ENCODE measurements around the gene EYS. TPM values are rescaled to one million over a fixed set of nuclear protein-coding genes. Genes with fewer than 3 reads are reported as not detected.

EYS gene
- total RNA-seq, 1 experiment from 2014 or later: not detected

DNA sequence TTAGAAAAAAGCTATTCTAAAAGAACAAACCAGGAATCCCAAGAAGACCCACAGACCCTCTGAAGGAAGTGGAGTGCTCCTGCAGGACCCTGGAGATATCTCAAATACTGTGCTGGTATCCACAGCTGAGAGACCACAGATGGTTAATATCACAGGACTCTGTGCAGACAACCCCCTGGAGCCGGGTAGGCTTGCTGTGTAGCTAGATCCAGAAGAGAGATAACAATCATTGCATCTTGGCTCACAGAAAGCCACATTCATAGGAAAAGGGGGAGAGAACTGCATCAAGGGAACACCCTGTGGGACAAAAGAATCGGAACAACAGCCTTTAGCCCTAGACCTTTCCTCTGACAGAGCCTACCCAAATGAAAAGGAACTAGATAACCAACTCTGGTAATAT lies 1381.9 kb downstream of the EYS start:
- no peaks in the 10 kb centered on the region for H3K36me3 ChIP-seq (ENCODE audit: control insufficient read depth in 1 of 2, insufficient read depth in 2 of 2, low read length in 2 of 2)
- H2AFZ ChIP-seq (ENCODE audit: low read depth, low read length, poor library complexity, severe bottlenecking): no peak overlapping the region
- H3K9ac ChIP-seq (ENCODE audit: low read length): no peak overlapping the region
- BruUV-seq (replicated peaks): no TSS peak
- no peak overlapping the region for H3K4me2 ChIP-seq (ENCODE audit: low read length)
- TF ChIP-seq SP1 (IDR thresholded peaks at IDR 0.05; ENCODE audit: low read depth) (no peak), EZH2 (IDR thresholded peaks at IDR 0.05) (no peak), ELF1 (IDR thresholded peaks at IDR 0.05; ENCODE audit: borderline replicate concordance, low read depth) (no peak), RAD21 (IDR thresholded peaks at IDR 0.05; ENCODE audit: low read depth) (no peak), YY1 (IDR thresholded peaks at IDR 0.05; ENCODE audit: extremely low read depth, insufficient replicate concordance, low read depth, low read length) (no peak), ZNF274 (IDR thresholded peaks at IDR 0.05; ENCODE audit: low read depth, low read length) (no peak), SRF (IDR thresholded peaks at IDR 0.05; ENCODE audit: low read depth) (no peak), EZH2phosphoT487 (IDR thresholded peaks at IDR 0.05; ENCODE audit: borderline replicate concordance) (no peak), ZFX (IDR thresholded peaks at IDR 0.05) (no peak), POLR2A (IDR thresholded peaks at IDR 0.05; ENCODE audit: borderline replicate concordance, extremely low read depth, insufficient read depth, insufficient read length) (no peak), POLR2AphosphoS5 (IDR thresholded peaks at IDR 0.05; ENCODE audit: low read depth, low read length) (no peak), TCF7L2 (IDR thresholded peaks at IDR 0.05; ENCODE audit: borderline replicate concordance, extremely low read depth, insufficient read depth, insufficient read length) (no peak)
- TF ChIP-seq, protein P1, sequence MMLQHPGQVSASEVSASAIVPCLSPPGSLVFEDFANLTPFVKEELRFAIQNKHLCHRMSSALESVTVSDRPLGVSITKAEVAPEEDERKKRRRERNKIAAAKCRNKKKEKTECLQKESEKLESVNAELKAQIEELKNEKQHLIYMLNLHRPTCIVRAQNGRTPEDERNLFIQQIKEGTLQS (IDR thresholded peaks at IDR 0.05): no peak
- TF ChIP-seq, protein P2, sequence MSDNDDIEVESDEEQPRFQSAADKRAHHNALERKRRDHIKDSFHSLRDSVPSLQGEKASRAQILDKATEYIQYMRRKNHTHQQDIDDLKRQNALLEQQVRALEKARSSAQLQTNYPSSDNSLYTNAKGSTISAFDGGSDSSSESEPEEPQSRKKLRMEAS (IDR thresholded peaks at IDR 0.05): no peak
- TF ChIP-seq, protein P3, sequence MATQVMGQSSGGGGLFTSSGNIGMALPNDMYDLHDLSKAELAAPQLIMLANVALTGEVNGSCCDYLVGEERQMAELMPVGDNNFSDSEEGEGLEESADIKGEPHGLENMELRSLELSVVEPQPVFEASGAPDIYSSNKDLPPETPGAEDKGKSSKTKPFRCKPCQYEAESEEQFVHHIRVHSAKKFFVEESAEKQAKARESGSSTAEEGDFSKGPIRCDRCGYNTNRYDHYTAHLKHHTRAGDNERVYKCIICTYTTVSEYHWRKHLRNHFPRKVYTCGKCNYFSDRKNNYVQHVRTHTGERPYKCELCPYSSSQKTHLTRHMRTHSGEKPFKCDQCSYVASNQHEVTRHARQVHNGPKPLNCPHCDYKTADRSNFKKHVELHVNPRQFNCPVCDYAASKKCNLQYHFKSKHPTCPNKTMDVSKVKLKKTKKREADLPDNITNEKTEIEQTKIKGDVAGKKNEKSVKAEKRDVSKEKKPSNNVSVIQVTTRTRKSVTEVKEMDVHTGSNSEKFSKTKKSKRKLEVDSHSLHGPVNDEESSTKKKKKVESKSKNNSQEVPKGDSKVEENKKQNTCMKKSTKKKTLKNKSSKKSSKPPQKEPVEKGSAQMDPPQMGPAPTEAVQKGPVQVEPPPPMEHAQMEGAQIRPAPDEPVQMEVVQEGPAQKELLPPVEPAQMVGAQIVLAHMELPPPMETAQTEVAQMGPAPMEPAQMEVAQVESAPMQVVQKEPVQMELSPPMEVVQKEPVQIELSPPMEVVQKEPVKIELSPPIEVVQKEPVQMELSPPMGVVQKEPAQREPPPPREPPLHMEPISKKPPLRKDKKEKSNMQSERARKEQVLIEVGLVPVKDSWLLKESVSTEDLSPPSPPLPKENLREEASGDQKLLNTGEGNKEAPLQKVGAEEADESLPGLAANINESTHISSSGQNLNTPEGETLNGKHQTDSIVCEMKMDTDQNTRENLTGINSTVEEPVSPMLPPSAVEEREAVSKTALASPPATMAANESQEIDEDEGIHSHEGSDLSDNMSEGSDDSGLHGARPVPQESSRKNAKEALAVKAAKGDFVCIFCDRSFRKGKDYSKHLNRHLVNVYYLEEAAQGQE (IDR thresholded peaks at IDR 0.05; ENCODE audit: low read depth): no peak
- TF ChIP-seq, protein P4, sequence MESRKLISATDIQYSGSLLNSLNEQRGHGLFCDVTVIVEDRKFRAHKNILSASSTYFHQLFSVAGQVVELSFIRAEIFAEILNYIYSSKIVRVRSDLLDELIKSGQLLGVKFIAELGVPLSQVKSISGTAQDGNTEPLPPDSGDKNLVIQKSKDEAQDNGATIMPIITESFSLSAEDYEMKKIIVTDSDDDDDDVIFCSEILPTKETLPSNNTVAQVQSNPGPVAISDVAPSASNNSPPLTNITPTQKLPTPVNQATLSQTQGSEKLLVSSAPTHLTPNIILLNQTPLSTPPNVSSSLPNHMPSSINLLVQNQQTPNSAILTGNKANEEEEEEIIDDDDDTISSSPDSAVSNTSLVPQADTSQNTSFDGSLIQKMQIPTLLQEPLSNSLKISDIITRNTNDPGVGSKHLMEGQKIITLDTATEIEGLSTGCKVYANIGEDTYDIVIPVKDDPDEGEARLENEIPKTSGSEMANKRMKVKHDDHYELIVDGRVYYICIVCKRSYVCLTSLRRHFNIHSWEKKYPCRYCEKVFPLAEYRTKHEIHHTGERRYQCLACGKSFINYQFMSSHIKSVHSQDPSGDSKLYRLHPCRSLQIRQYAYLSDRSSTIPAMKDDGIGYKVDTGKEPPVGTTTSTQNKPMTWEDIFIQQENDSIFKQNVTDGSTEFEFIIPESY (IDR thresholded peaks at IDR 0.05; ENCODE audit: extremely low read depth, insufficient replicate concordance, low read length): no peak
- H3K4me1 ChIP-seq (ENCODE audit: control insufficient read depth in 1 of 2, insufficient read depth in 2 of 2, low read length in 2 of 2): no peaks in the 10 kb centered on the region
- no peak for ATAC-seq
- H3K4me3 ChIP-seq (replicated peaks in 1 of 2; ENCODE audit: low read depth in 1 of 2, low read length in 2 of 2): no peak overlapping the region
- H3K9me3 ChIP-seq (ENCODE audit: control insufficient read depth in 1 of 2, insufficient read depth in 1 of 2, low read depth in 1 of 2, low read length in 2 of 2): peaks cover 0 to 8% of the 10 kb centered on the region in 2 experiments; a peak in 2 of 4 replicates
- no peak for DNase-seq (ENCODE audit: low read depth, low spot score)
- ChIA-PET CTCF (no interaction called here), RAD21 (ENCODE audit: low non-redundant PET in 1 of 2, low total read pairs in 2 of 2, uncharacterized antibody in 2 of 2, unreplicated experiment in 2 of 2) (no interaction called here), POLR2A (no interaction called here)
- no peaks in the 10 kb centered on the region for H3K79me2 ChIP-seq (ENCODE audit: insufficient read depth, low read length)
- H4K20me1 ChIP-seq (ENCODE audit: insufficient read depth): no peaks in the 10 kb centered on the region
- H3K9me2 ChIP-seq (ENCODE audit: insufficient read depth): no peaks in the 10 kb centered on the region
- H3K27ac ChIP-seq (ENCODE audit: low read depth, low read length): no peak overlapping the region
- no peaks in the 10 kb centered on the region for H3K27me3 ChIP-seq (ENCODE audit: insufficient read depth, low read length)
- intact Hi-C loops (cut with micrococcal nuclease): no loop called here
